Kidney (tissue), 14 donors: ENCODE data around the gene PAIP2. TPM values are rescaled to one million over a fixed set of nuclear protein-coding genes. Genes with fewer than 3 reads are reported as not detected.

Source experiments
- DNase-seq, 5 donors: peaks; one replicate each; pipeline ENCODE4 v3.0.0-alpha.2; 2013 to 2020
- FAIRE-seq: peaks from 2 replicates; lab custom pipeline; 2012; peaks lifted over from hg19 to GRCh38; lab: Jason Lieb, UNC
- H3K27ac ChIP-seq, 2 donors: one replicate each; pipeline ENCODE4 v1.7.0; 2013; ENCODE audit warnings: low read depth in 2 of 2, low read length in 2 of 2, inconsistent platforms in 1 of 2
- H3K27me3 ChIP-seq: one replicate; pipeline ENCODE4 v1.7.1; 2013; ENCODE audit warnings: low read length, inconsistent platforms; ENCODE audit not compliant: control insufficient read depth, insufficient read depth
- H3K36me3 ChIP-seq, 3 donors: one replicate each; pipeline versions ENCODE4 v1.7.0 to v1.7.1; 2013; ENCODE audit warnings: low read length in 3 of 3, control low read depth in 1 of 3, inconsistent platforms in 1 of 3; ENCODE audit not compliant: insufficient read depth in 3 of 3, control insufficient read depth in 2 of 3
- H3K4me1 ChIP-seq, 3 donors: one replicate each; pipeline versions ENCODE4 v1.7.0 to v1.7.1; 2013; ENCODE audit warnings: low read length in 3 of 3, inconsistent platforms in 1 of 3, low read depth in 1 of 3; ENCODE audit not compliant: control insufficient read depth in 2 of 3, insufficient read depth in 2 of 3
- H3K4me3 ChIP-seq, 3 donors: one replicate each; pipeline versions ENCODE4 v1.7.0 to v1.8.1; 2013; ENCODE audit warnings: low read length in 3 of 3, control low read depth in 1 of 3, inconsistent platforms in 1 of 3
- H3K9ac ChIP-seq, 3 donors: one replicate each; pipeline versions ENCODE4 v1.7.0 to v1.7.1; 2013; ENCODE audit warnings: low read length in 3 of 3, control low read depth in 1 of 3, inconsistent platforms in 1 of 3
- H3K9me3 ChIP-seq, 3 donors: one replicate each; pipeline versions ENCODE4 v1.7.0 to v1.7.1; 2013; ENCODE audit warnings: low read length in 3 of 3, control low read depth in 1 of 3, inconsistent platforms in 1 of 3; ENCODE audit not compliant: control insufficient read depth in 2 of 3, insufficient read depth in 1 of 3
- intact Hi-C: fragments of 100-400 bp; cut with DNase I; formaldehyde crosslinking; loops from one replicate; pipeline ENCODE4 v1.11.1; 2022
- polyA plus RNA-seq: library from polyadenylated mRNA; stranded (reverse); fragments of 350-450 nt; fragmentation: Illumina TruSeq; extraction: RNeasy Lipid Tissue Mini Kit (QIAGEN cat#74804); gene quantifications from one replicate; pipeline ENCODE4 v1.2.3, GENCODE V29; 2014; ENCODE audit warnings: low read depth, low replicate concordance; ENCODE audit not compliant: insufficient read depth
- total RNA-seq: library from RNA; stranded (reverse); fragmentation: NEBNext Ultra II Directional; extraction: Animal tissue kit (Norgen Biotek cat#: 25700); gene quantifications from one replicate; pipeline ENCODE4 v1.2.1, GENCODE V29; 2021
- TF ChIP-seq, protein P1 (sequence below): IDR thresholded peaks from 3 replicates; pipeline ENCODE4 v1.5.1; 2012; ENCODE audit warnings: mild to moderate bottlenecking, moderate library complexity, borderline replicate concordance; ENCODE audit not compliant: insufficient read depth; ENCODE audit errors: extremely low read depth
- donor health status: control.
- donor health status: control.
- donor health status: control.
- donor health status: control.
- donor health status: control.
- donor health status: DM: yes; HTN: yes; CAD: no.
- donor health status: Normal renal cell carcinoma (clear cell type).

PAIP2 gene
- total and polyA plus RNA-seq, 2 donors from 2014 or later, result 68.0 to 121 TPM

DNA sequence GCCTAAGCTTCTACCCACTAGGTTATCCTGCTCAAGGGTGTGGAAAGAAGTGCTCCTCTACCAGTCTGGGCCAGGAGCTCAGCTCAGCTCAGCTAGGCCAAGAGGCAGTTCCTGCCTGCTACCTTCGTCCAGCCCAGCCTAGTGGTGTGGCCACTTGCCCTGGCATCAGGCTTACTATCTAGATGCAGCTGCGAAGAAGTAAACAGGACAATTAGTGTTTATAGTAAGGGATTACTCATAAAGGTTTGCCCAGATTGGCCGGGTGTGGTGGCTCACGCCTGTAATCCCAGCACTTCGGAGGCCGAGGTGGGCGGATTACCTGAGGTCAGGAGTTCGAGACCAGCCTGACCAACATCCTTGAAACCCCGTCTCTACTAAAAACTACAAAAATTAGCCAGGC is 75.0 kb downstream of the PAIP2 start:
- intact Hi-C loops, result no loop called here
- Histone ChIP-seq H3K9ac (peak overlapping the region in 1 of 3 donors; percentile 51), H3K4me1 (peaks cover 0 to 43% (median 26%) of the 10 kb centered on the region in 3 donors), H3K36me3 (peaks cover 0 to 7% (median 4%) of the 10 kb centered on the region in 3 donors), H3K27me3 (no peaks in the 10 kb centered on the region), H3K27ac (peak overlapping the region; percentile 59 to 74), H3K4me3 (no peak overlapping the region), H3K9me3 (no peaks in the 10 kb centered on the region)
- FAIRE-seq, result no peak
- TF ChIP-seq, protein P1, sequence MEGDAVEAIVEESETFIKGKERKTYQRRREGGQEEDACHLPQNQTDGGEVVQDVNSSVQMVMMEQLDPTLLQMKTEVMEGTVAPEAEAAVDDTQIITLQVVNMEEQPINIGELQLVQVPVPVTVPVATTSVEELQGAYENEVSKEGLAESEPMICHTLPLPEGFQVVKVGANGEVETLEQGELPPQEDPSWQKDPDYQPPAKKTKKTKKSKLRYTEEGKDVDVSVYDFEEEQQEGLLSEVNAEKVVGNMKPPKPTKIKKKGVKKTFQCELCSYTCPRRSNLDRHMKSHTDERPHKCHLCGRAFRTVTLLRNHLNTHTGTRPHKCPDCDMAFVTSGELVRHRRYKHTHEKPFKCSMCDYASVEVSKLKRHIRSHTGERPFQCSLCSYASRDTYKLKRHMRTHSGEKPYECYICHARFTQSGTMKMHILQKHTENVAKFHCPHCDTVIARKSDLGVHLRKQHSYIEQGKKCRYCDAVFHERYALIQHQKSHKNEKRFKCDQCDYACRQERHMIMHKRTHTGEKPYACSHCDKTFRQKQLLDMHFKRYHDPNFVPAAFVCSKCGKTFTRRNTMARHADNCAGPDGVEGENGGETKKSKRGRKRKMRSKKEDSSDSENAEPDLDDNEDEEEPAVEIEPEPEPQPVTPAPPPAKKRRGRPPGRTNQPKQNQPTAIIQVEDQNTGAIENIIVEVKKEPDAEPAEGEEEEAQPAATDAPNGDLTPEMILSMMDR, result no peak
- DNase-seq, result no peak

DNA sequence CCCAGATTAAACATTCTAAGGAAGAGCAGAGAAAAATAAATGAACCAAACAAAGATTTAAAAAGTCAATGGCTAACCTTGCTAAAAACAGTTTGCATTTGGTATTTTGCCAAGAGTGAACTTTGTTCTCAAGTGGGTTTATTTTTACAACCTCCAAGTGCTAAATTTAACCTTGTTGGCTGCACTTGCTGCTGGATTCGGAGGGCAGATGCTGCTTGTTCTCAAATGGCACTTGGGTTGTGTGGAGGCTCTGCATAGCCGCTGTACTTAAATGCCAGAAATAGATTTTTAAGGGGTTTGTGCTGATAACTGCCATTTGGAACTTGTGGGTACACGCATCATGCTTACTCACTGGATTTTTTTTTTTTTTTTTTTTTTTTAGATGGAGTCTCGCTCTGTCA is 75.6 kb downstream of the PAIP2 start:
- intact Hi-C loops, result no loop called here
- Histone ChIP-seq H3K9ac (no peak overlapping the region), H3K4me1 (peaks cover 0 to 43% (median 26%) of the 10 kb centered on the region in 3 donors), H3K4me3 (no peak overlapping the region), H3K27me3 (no peaks in the 10 kb centered on the region), H3K36me3 (peaks cover 0 to 7% (median 4%) of the 10 kb centered on the region in 3 donors), H3K9me3 (no peaks in the 10 kb centered on the region), H3K27ac (peak overlapping the region in 1 of 2 donors; percentile 13)
- peak; percentile 85 for FAIRE-seq
- TF ChIP-seq, protein P1, result no peak
- peak in 2 of 5 donors; percentile 30 to 47 for DNase-seq

DNA sequence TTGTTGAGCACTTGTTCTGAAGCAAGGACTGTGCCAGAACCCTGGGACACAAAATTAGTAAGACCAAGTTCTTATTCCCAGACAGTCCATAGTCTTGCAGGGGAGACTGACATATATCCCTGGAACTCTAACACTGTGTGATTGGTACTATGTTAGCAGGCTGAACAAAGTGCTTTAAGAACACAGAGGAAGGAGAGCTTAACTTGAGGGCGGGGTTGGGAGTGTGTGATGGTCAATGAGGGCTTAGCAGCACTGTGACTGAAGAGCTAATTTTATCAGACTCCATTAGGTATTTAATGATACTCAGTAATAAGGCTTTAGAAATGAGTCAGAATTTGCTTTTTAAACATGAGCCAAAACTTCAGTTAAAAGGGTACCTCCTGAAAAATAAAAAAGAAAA is 77.1 kb downstream of the PAIP2 start:
- H3K27ac ChIP-seq, result peak overlapping the region in 1 of 2 donors; percentile 13
- FAIRE-seq, result no peak
- H3K9me3 ChIP-seq, result no peaks in the 10 kb centered on the region
- no peak for DNase-seq
- intact Hi-C loops, result no loop called here
- peaks cover 0 to 39% (median 24%) of the 10 kb centered on the region in 3 donors for H3K4me1 ChIP-seq
- TF ChIP-seq, protein P1, result no peak
- no peaks in the 10 kb centered on the region for H3K27me3 ChIP-seq
- peaks cover 0 to 7% (median 5%) of the 10 kb centered on the region in 3 donors for H3K36me3 ChIP-seq
- H3K4me3 ChIP-seq, result no peak overlapping the region
- peak overlapping the region in 1 of 3 donors; percentile 13 for H3K9ac ChIP-seq

Other genes starting within 250 kb of the PAIP2 start
- 48.6 TPM for gene SIL1, start 143.5 kb upstream of the PAIP2 start, total RNA-seq
- 91.7 TPM for gene SIL1, start 143.5 kb upstream of the PAIP2 start, polyA plus RNA-seq
- gene MATR3, start 48.1 kb upstream of the PAIP2 start, total RNA-seq, result 215 TPM
- 124 TPM for gene MATR3, start 48.1 kb upstream of the PAIP2 start, polyA plus RNA-seq
- 3.5 TPM for gene SLC23A1, start 41.4 kb downstream of the PAIP2 start, total RNA-seq
- 31.9 TPM for gene SLC23A1, start 41.4 kb downstream of the PAIP2 start, polyA plus RNA-seq
- gene MZB1, start 48.1 kb downstream of the PAIP2 start, total RNA-seq, result 49.6 TPM
- 1.2 TPM for gene MZB1, start 48.1 kb downstream of the PAIP2 start, polyA plus RNA-seq
- gene PROB1, start 53.2 kb downstream of the PAIP2 start, total RNA-seq, result 3.8 TPM
- 1.5 TPM for gene PROB1, start 53.2 kb downstream of the PAIP2 start, polyA plus RNA-seq
- gene SPATA24, start 62.2 kb downstream of the PAIP2 start, total RNA-seq, result 6.8 TPM
- gene SPATA24, start 62.2 kb downstream of the PAIP2 start, polyA plus RNA-seq, result 21.6 TPM
- gene DNAJC18, start 97.7 kb downstream of the PAIP2 start, total RNA-seq, result 13.7 TPM
- 3.9 TPM for gene DNAJC18, start 97.7 kb downstream of the PAIP2 start, polyA plus RNA-seq
- 34.9 TPM for gene ECSCR, start 120.9 kb downstream of the PAIP2 start, total RNA-seq
- 31.9 TPM for gene ECSCR, start 120.9 kb downstream of the PAIP2 start, polyA plus RNA-seq
- 0.13 TPM for gene SMIM33, start 129.2 kb downstream of the PAIP2 start, total RNA-seq
- not detected for gene SMIM33, start 129.2 kb downstream of the PAIP2 start, polyA plus RNA-seq
- gene STING1, start 140.9 kb downstream of the PAIP2 start, total RNA-seq, result 109 TPM
- 29.8 TPM for gene STING1, start 140.9 kb downstream of the PAIP2 start, polyA plus RNA-seq
- gene UBE2D2, start 219.5 kb downstream of the PAIP2 start, total RNA-seq, result 131 TPM
- 118 TPM for gene UBE2D2, start 219.5 kb downstream of the PAIP2 start, polyA plus RNA-seq